GM21381 (cell line): ENCODE data around the gene MATCAP1.

Experiments
- ATAC-seq: cut with Tn5 transposase; IDR thresholded peaks from one replicate; pipeline ENCODE4 v1.9.1; 2021; ENCODE audit warnings: mild to moderate bottlenecking, moderate library complexity; ENCODE audit not compliant: unreplicated experiment

Gene MATCAP1

DNA sequence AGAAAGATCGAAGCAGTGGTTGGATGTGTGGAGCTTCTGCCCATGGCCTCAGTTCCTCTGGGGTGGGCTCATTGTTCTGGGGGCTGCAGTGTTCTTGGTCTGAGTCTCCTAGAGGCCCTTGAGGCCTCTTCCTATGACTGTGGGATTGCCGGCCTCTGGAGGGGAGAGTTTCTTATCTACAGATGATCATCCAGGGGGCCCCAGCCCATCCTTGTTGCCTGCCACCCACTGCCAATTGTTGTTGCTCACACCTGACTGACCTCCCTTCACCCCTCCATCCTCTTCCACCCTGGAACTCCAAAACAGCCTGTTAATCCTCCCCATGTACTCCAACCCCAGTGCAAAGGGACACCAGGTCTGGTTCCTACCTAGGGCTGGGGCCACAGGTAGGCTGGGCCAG is 38.8 kb downstream of the MATCAP1 start:
- ATAC-seq: no peak

DNA sequence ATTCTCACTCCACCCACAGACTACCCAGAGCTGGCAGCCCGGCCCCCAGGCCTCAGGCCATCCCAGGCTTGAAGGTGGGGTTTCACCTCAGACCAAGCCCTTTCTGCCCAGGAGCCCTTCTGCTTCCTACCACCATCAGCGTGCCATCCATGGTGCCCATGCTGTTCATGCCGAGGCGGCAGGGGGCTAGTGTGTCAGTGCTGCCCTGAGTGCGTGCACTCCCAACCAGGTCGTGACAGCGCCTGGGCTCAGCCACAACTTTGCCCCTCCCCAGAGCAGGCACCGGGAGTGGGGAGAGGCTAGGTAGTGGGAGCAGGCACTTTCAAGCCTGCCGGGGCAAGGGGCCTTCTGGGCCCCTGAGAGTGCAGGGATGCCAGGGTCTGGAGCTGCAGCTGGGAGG is 41.4 kb downstream of the MATCAP1 start:
- ATAC-seq: no peak

- no peak for ATAC-seq
These were observed 42.4 kb downstream of the MATCAP1 start for GRCh38 chr16:67141391-67141790.

DNA sequence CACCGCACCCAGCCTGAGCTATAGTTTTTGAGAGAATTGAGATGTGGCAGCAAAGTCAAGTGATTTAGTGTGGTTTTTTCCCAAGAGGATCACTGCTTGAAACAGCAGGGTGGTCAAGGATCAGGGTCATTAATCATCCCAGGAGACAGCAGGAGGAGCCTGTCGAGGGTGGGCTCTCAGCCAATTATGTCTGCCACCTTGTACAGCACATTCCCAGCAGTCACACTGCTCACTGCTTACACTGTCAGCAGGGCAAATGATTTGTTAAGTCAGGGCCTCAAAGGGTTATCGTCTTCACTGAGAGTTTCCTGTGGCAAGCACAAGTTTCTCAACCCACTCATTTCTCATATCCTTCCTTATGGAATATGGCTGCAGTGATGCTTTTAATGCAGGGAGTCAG is 46.2 kb downstream of the MATCAP1 start:
- no peak for ATAC-seq

DNA sequence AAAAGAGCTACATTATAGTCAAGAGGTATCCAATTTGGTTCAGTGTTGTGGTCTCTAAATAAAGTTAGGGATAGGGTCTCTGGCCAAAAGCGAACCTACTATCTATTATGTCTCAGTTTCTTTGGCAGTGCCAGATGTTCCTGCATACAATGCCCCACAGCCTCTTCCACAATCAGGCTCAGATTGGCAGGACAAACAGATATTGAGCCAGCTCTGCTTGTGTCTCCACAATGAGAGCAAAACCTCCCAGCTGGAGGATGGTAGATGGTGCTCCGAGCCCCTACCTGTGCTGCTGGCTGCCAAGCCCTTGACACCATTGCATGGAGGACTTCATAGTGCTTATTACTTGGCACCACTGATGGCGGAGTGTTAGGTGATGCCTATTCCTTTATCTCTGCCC is 54.3 kb downstream of the MATCAP1 start:
- no peak for ATAC-seq

- no peak for ATAC-seq
These were observed 54.9 kb downstream of the MATCAP1 start for GRCh38 chr16:67128887-67129286.

- ATAC-seq: no peak
These were observed 55.3 kb downstream of the MATCAP1 start for GRCh38 chr16:67128417-67128816.
